ENCODE measurements around the gene TGFBRAP1. TPM values are rescaled to one million over a fixed set of nuclear protein-coding genes. Genes with fewer than 3 reads are reported as not detected.

TGFBRAP1 gene, protein sequence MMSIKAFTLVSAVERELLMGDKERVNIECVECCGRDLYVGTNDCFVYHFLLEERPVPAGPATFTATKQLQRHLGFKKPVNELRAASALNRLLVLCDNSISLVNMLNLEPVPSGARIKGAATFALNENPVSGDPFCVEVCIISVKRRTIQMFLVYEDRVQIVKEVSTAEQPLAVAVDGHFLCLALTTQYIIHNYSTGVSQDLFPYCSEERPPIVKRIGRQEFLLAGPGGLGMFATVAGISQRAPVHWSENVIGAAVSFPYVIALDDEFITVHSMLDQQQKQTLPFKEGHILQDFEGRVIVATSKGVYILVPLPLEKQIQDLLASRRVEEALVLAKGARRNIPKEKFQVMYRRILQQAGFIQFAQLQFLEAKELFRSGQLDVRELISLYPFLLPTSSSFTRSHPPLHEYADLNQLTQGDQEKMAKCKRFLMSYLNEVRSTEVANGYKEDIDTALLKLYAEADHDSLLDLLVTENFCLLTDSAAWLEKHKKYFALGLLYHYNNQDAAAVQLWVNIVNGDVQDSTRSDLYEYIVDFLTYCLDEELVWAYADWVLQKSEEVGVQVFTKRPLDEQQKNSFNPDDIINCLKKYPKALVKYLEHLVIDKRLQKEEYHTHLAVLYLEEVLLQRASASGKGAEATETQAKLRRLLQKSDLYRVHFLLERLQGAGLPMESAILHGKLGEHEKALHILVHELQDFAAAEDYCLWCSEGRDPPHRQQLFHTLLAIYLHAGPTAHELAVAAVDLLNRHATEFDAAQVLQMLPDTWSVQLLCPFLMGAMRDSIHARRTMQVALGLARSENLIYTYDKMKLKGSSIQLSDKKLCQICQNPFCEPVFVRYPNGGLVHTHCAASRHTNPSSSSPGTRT
- 12.0 TPM for polyA plus RNA-seq (2013, experiment 1 of 2; ENCODE audit: insufficient read length)
- polyA plus RNA-seq (2013, experiment 2 of 2; ENCODE audit: insufficient read length), result 11.9 TPM

GRCh38 chr2:105329561-105330495, at the start of gene TGFBRAP1:
TSS of gene TGFBRAP1 (minus strand) at chr2:105329735. CDS start at chr2:105308301, 21,434 bp downstream.
- peak; percentile 69 for DNase-seq

- DNase-seq, result no peak
These were observed 49.4 kb upstream of the TGFBRAP1 start for GRCh38 chr2:105378921-105379383.

DNA sequence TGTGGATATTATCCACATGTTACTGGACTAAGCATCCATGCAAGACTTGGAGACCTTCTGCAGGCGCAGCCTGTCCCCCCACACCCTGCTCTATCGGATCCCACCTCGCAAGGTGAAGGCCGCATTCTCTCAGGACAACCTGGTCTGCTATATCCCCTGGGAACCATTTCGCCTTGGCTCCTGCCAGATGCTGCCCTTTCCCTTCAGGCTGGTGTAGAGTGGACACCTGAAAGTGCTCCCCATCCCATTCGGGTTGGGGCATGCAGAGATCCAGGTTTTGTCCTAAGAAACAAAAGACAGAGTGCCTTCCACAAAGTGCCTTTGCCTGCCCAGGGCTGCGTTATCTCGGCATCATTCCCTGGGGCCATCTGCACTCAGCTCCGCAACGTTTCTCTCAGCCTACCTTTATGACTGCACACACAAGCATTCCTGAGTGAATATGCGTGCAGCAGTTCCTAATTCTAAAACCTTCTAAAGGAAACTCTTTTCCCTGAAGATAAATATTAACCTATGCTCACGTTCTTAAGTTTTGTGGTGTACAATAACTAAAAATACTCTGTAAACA, 48.8 kb upstream of the TGFBRAP1 start:
- DNase-seq, result no peak

DNA sequence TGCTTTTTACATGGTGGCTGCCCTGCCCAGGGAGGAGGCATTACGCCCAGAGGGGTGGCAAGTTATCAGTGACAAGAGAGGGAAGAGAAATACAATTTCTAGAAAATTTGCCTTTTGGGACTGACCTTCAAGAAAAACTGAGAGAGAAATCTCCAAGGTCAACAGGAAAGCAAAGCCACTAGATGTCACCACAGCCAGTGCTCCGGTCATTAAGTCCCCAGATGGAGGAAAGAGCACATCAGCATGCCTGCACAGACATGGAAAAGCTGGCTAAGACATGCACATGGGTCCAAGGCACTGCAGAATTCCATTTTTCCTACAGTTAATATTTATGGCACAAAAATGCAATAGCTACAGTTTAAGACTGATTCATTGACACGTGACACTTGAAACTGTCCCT, 48.3 kb upstream of the TGFBRAP1 start:
- no peak for DNase-seq

- peak; percentile 78 for DNase-seq
These were observed 47.3 kb upstream of the TGFBRAP1 start for GRCh38 chr2:105376789-105377240.

GRCh38 chr2:105376010-105376409, 46.5 kb upstream of the TGFBRAP1 start:
- no peak for DNase-seq

- DNase-seq, result peak; percentile 61
These were observed 45.5 kb upstream of the TGFBRAP1 start for GRCh38 chr2:105375001-105375561.

DNA sequence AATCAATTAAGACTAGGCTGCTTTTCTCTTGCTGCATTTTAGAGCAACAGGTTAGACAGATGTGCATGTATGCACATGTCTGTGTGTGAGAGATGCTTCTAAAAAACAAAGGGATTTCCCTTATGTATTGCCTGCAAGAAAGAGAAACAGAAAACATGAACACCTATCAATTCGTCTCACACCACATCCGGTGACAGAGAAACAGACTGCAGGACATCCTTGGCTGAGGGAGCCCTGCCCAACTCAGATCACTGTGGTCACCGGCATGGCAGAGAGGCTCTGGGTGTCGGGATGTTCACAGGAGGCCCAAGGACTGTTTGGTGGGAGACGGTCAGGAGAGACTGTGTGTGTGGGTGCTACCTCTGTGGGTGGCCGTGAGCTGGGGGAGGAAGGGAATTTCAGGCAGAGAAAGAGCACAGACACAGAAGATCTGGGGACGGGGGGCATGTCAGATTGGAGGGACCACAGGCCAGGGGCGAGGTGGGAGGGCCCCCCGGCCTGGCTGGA, 44.4 kb upstream of the TGFBRAP1 start:
- DNase-seq, result no peak

GRCh38 chr2:105373344-105373781, 43.8 kb upstream of the TGFBRAP1 start:
- no peak for DNase-seq

- DNase-seq, result no peak
These were observed 42.3 kb upstream of the TGFBRAP1 start for GRCh38 chr2:105371810-105372209.

- DNase-seq, result no peak
These were observed 41.6 kb upstream of the TGFBRAP1 start for GRCh38 chr2:105371156-105371555.

DNA sequence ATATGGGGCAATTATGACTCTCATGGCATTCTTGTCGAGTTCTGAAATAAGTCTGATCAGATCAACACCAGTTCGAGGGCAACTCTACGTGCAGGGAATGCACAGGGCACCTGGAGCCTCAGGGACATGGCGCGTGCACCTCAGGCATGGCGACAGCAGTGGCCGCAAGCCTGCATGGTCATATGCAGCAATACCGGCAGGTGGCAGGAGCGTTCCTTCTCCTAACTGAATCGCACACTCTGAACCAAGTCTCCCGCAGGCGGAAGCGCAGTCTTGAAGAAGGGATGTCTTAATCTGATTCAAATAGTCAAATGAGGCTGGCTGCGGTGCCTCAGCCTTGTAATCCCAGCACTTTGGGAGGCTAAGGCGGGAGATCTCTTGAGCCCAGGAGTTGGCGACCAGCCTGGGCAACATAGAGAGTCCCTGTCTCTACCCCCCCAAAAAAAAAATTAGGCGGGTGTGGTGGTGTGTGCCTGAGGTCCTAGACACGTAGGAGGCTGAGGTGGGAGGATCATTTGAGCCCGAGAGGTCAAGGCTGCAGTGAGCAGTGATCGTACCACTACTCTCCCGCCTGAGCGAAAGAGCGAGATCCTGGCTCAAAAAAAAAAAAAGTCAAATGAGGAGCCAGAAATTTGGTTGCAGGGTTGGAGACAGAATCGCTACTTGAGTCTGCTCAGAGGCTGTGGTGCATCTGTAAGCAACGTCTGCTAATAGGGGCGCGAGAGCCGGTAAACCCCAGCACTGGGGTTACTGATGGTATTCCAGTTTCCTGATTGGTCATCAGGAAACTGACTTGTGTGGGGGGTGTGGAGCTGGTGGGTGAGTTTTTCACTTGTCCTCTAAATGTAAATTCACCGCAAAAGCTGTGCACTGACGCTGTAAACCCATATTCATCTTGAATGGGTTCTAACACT, 40.5 kb upstream of the TGFBRAP1 start:
- peak; percentile 83 for DNase-seq

- no peak for DNase-seq
These were observed 39.3 kb upstream of the TGFBRAP1 start for GRCh38 chr2:105368759-105369408.

- DNase-seq, result no peak
These were observed 35.7 kb upstream of the TGFBRAP1 start for GRCh38 chr2:105365206-105365605.

GRCh38 chr2:105364436-105365139, 35.1 kb upstream of the TGFBRAP1 start:
- no peak for DNase-seq

GRCh38 chr2:105362862-105363591, 33.5 kb upstream of the TGFBRAP1 start:
- no peak for DNase-seq

DNA sequence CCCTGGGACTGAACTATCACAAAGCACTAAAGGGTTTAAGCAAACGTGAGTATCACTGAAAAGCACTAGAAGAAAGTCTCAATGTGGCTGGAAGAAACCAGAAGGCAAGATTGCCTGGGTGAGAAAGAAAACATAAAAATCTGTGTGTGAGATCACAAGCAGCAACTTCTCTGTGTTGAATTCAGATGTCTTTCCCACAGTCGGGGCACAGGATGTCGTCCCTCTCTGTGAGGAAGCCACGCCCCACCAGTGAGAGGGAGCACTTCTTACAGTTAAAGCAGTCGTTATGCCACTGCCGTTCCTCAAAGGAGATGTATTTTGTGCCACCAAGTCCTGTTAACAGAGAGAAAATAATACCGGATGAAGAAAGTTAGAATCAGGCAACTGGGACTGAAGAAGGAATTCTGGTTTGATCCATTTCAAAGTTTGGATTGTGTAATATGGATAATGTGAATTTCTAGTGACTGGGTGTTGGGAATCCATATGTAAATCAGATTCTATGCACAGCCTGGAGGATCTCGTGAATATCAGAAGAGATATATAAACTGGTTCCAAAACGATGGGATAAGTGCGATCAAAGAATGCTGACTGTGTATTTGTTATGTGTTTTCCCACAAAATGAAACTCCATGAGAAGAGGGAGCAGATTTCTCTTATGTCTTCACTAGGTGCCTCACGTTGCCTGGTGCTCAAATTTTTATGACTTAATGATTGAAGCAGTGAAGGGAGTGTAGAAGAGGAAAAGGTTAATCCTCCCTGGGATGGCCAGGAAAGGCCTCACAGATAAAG, 31.8 kb upstream of the TGFBRAP1 start:
- DNase-seq, result no peak

All from fibroblast of skin of back (primary cell).